ENCODE results near the gene ZMIZ1.

- TF ChIP-seq CTCF (IDR thresholded peaks at IDR 0.05) = no peak
- no peak for TF ChIP-seq ZFX (IDR thresholded peaks at IDR 0.05; ENCODE audit: borderline replicate concordance)
These were observed 97.6 kb downstream of the ZMIZ1 start for GRCh38 chr10:79166312-79166721.
